HepG2 (cell line): ENCODE results near the gene SLC19A3. TPM values are rescaled to one million over a fixed set of nuclear protein-coding genes. Genes with fewer than 3 reads are reported as not detected.

Source experiments
- ATAC-seq: fragments of 200-7000 bp; cut with Tn5 transposase; 3 replicates; pipeline ENCODE4 v1.9.1; 2020; ENCODE audit warnings: mild to moderate bottlenecking, moderate library complexity
- BruUV-seq: library from RNA; stranded (reverse); fragments of 400-500 nt; replicated peaks from 2 replicates; lab custom pipeline; 2021; lab: Mats Ljungman, UMichigan
- CTCF ChIA-PET: fragments of 300-600 bp; formaldehyde crosslinking; extraction: SDS; loops from one replicate; lab custom pipeline; 2021; ENCODE audit warnings: low total read pairs, inconsistent platforms, low intra/inter-chr PET ratio; lab: Yijun Ruan, JAX
- POLR2A ChIA-PET: fragments of 350-600 bp; sonication (Branson Sonifier 250); formaldehyde crosslinking; loops from one replicate; lab custom pipeline; 2020; ENCODE audit warnings: antibody characterized with exemption, inconsistent platforms; lab: Yijun Ruan, JAX
- DNase-seq: peaks from one replicate; pipeline ENCODE4 v3.0.0-alpha.2; 2015; ENCODE audit warnings: low spot score
- FAIRE-seq: peaks from 3 replicates; lab custom pipeline; 2011; peaks lifted over from hg19 to GRCh38; lab: Jason Lieb, UNC
- H2AFZ ChIP-seq: one replicate; pipeline ENCODE4 v1.6.1; 2011; ENCODE audit warnings: low read length, inconsistent platforms
- H3K27ac ChIP-seq: fragments of 300-600 bp; 3 replicates; pipeline ENCODE4 v1.8.0; 2011; ENCODE audit warnings: mixed run types, mild to moderate bottlenecking, mixed read lengths, low read length, inconsistent platforms; ENCODE audit not compliant: insufficient read depth; ENCODE audit errors: extremely low read length
- H3K27me3 ChIP-seq, 2 experiments: fragments of 200-600 bp in 1 of 2; 2 replicates in 1 of 2; 3 replicates in 1 of 2; pipeline versions ENCODE4 v1.6.0 to v1.8.0; 2011; ENCODE audit warnings: low read length in 2 of 2, mild to moderate bottlenecking in 2 of 2, moderate library complexity in 2 of 2, inconsistent platforms in 1 of 2; ENCODE audit not compliant: insufficient read depth in 2 of 2, control insufficient read depth in 1 of 2
- H3K36me3 ChIP-seq, 2 experiments: fragments of 200-600 bp in 1 of 2; replicated peaks in 1 of 2; 2 replicates in 1 of 2; 3 replicates in 1 of 2; pipeline versions ENCODE4 v1.5.1 to v1.8.0; 2011; ENCODE audit warnings: low read length in 2 of 2, inconsistent platforms in 1 of 2; ENCODE audit not compliant: insufficient read depth in 2 of 2, control insufficient read depth in 1 of 2
- H3K4me1 ChIP-seq: 2 replicates; pipeline ENCODE4 v1.5.1; 2012; ENCODE audit warnings: low read length, inconsistent platforms; ENCODE audit not compliant: insufficient read depth
- H3K4me2 ChIP-seq: 2 replicates; pipeline ENCODE4 v1.6.0; 2011; ENCODE audit warnings: low read depth, low read length, inconsistent platforms
- H3K4me3 ChIP-seq, 3 experiments: fragments of 200-600 bp in 1 of 3; sonication (generic), shearing (Covaris generic) in 1 of 3; replicated peaks in 1 of 3; 2 replicates each; pipeline ENCODE4 v1.5.1; 2011 to 2016; ENCODE audit warnings: low read length in 3 of 3, inconsistent platforms in 2 of 3, low read depth in 2 of 3, mild to moderate bottlenecking in 2 of 3, control low read depth in 1 of 3, mixed read lengths in 1 of 3; ENCODE audit not compliant: insufficient read depth in 1 of 3
- H3K79me2 ChIP-seq: one replicate; pipeline ENCODE4 v1.6.1; 2011; ENCODE audit warnings: low read length, inconsistent platforms; ENCODE audit not compliant: insufficient read depth
- H3K9ac ChIP-seq: 2 replicates; pipeline ENCODE4 v1.6.0; 2011; ENCODE audit warnings: mild to moderate bottlenecking, low read depth, low read length, inconsistent platforms; ENCODE audit not compliant: insufficient read depth
- H3K9me3 ChIP-seq: 2 replicates; pipeline ENCODE4 v1.5.1; 2012; ENCODE audit warnings: mild to moderate bottlenecking, low read length
- H4K20me1 ChIP-seq: 2 replicates; pipeline ENCODE4 v1.6.0; 2011; ENCODE audit warnings: inconsistent platforms, mild to moderate bottlenecking, low read length, moderate library complexity; ENCODE audit not compliant: insufficient read depth
- DZIP1 ChIP-seq: sonication (generic); formaldehyde crosslinking; IDR thresholded peaks from 2 replicates; pipeline ENCODE4 v1.5.0; 2020; ENCODE audit warnings: mild to moderate bottlenecking, missing genetic modification reagents
- EP300 ChIP-seq, 3 experiments: sonication (generic) in 1 of 3; formaldehyde crosslinking in 1 of 3; IDR thresholded peaks; 2 replicates each; pipeline versions ENCODE4 v1.5.1 to v1.6.1; 2011 to 2020; ENCODE audit warnings: low read depth in 2 of 3, low read length in 2 of 3, borderline replicate concordance in 1 of 3, improper control_type of control experiment in 1 of 3, mild to moderate bottlenecking in 1 of 3, missing genetic modification reagents in 1 of 3, moderate library complexity in 1 of 3
- HNF4G ChIP-seq, 2 experiments: sonication (generic) in 1 of 2; formaldehyde crosslinking in 1 of 2; IDR thresholded peaks; 2 replicates each; pipeline versions ENCODE4 v1.4.0 to v1.6.1; 2011 to 2020; ENCODE audit warnings: borderline replicate concordance in 2 of 2, low read depth in 2 of 2, mild to moderate bottlenecking in 2 of 2, low read length in 1 of 2, missing genetic modification reagents in 1 of 2, moderate library complexity in 1 of 2
- PHF21A ChIP-seq: sonication (generic); formaldehyde crosslinking; IDR thresholded peaks from 2 replicates; pipeline ENCODE4 v1.5.0; 2020; ENCODE audit warnings: mild to moderate bottlenecking, missing genetic modification reagents
- TEAD3 ChIP-seq: optimal IDR thresholded peaks from 2 replicates; pipeline ENCODE3; 2016; ENCODE audit warnings: borderline replicate concordance
- ZHX2 ChIP-seq, 2 experiments: sonication (generic) in 1 of 2; formaldehyde crosslinking in 1 of 2; IDR thresholded peaks; 2 replicates each; pipeline versions ENCODE4 v1.6.1 to v1.9.0; 2014 to 2022; ENCODE audit warnings: antibody characterized with exemption in 1 of 2, borderline replicate concordance in 1 of 2, inconsistent platforms in 1 of 2, low read depth in 1 of 2, missing genetic modification reagents in 1 of 2
- ZSCAN25 ChIP-seq: sonication (generic); formaldehyde crosslinking; IDR thresholded peaks from 2 replicates; pipeline ENCODE4 v1.8.0; 2022; ENCODE audit warnings: mild to moderate bottlenecking, missing genetic modification reagents
- WGBS: methylation state at CpG from one replicate; pipeline ENCODE4 v1.1.6; 2017; ENCODE audit warnings: low lambda C conversion rate; 5-methylcytosine and 5-hydroxymethylcytosine counted together
- in situ Hi-C: cut with HindIII; loops from 2 replicates; pipeline ENCODE4 v1.10.0; 2017; ENCODE audit warnings: low pct_unique_long_range_greater_than_20kb; ENCODE audit not compliant: extremely low pct_ligation_motif_present
- intact Hi-C: fragments of 100-400 bp; cut with micrococcal nuclease; formaldehyde crosslinking; loops from one replicate; pipeline ENCODE4 v1.10.0; 2022; ENCODE audit not compliant: unreplicated experiment
- polyA plus RNA-seq, 8 experiments: library from polyadenylated mRNA; depleted of rRNA in 3 of 8; stranded (reverse) in 7 of 8; unstranded in 1 of 8; fragments of >200 nt; fragmentation: Illumina TruSeq in 4 of 8; extraction: Trizol in 4 of 8; gene quantifications; 2 replicates each; pipeline versions ENCODE4 v1.2.1 to v1.2.3, GENCODE V29; 2011 to 2016; ENCODE audit warnings: low read depth in 4 of 8, missing spikeins in 1 of 8, mixed read lengths in 1 of 8; ENCODE audit not compliant: insufficient read depth in 1 of 8
- total RNA-seq, 5 experiments: library from RNA; depleted of rRNA; stranded (reverse); fragments of >200 nt; fragmentation: Illumina TruSeq; extraction: Trizol; gene quantifications; 2 replicates each; pipeline ENCODE4 v1.2.3, GENCODE V29; 2016; ENCODE audit warnings: low read depth in 1 of 5

Gene SLC19A3
- total and polyA plus RNA-seq, 2 of the 13 experiments (the other 11 are each of a cell fraction or from before 2014, with no cell fraction given): 2.3 to 5.2 TPM

- ChIA-PET POLR2A (no interaction called here), CTCF (no interaction called here)
- Histone ChIP-seq H3K36me3 (no peaks in the 10 kb centered on the region), H3K27me3 (no peaks in the 10 kb centered on the region), H3K9ac (peak overlapping the region; percentile 19; the same call in 1 of the 2 replicates), H3K79me2 (no peaks in the 10 kb centered on the region), H3K4me1 (peaks cover 38% of the 10 kb centered on the region), H3K27ac (no peak overlapping the region), H3K9me3 (no peaks in the 10 kb centered on the region), H3K4me2 (peak overlapping the region; percentile 55), H3K4me3 (0 out of 6 replicates have a peak overlapping the region, but pooled peaks of 1 of the 3 experiments have one; percentile 8), H2AFZ (no peak overlapping the region), H4K20me1 (no peaks in the 10 kb centered on the region)
- FAIRE-seq (no peak), DNase-seq (peak; percentile 45), ATAC-seq (no peak)
- in situ Hi-C loops: no loop called here
- BruUV-seq: no TSS peak
- intact Hi-C loops: loop anchor here (5.0 kb wide), 1 partner anchor 170 kb away; the partner anchor contains the start of gene CCL20
- WGBS: 8% methylated on average over 2 of the region's 2 CpGs
- TF ChIP-seq EP300 (IDR thresholded peaks at IDR 0.05; ENCODE audit: low read depth in 2 of 2, low read length in 2 of 2): peak in 1 of 2 experiments; percentile 18; a peak in 1 of 4 replicates
- no peak for TF ChIP-seq EP300 (CRISPR knock-in tag; IDR thresholded peaks at IDR 0.05; ENCODE audit: borderline replicate concordance)
- TF ChIP-seq TEAD3: peak; percentile 7
- TF ChIP-seq HNF4G (IDR thresholded peaks at IDR 0.05; ENCODE audit: borderline replicate concordance, low read depth, low read length): 0 out of 2 replicates have a peak, but pooled peaks have one; percentile 7
- no peak for TF ChIP-seq HNF4G (CRISPR knock-in tag; IDR thresholded peaks at IDR 0.05; ENCODE audit: borderline replicate concordance, low read depth)
- TF ChIP-seq PHF21A (CRISPR knock-in tag): no peak
These were observed 75.2 kb downstream of the SLC19A3 start for GRCh38 chr2:227642656-227643055.

GRCh38 chr2:227634201-227634600 is 83.6 kb downstream of the SLC19A3 start:
- intact Hi-C loops: no loop called here
- peaks cover 0 to 5% of the 10 kb centered on the region in 2 experiments; a peak in 1 of 5 replicates for H3K27me3 ChIP-seq
- no peak overlapping the region for H3K9ac ChIP-seq
- no peak overlapping the region for H3K4me2 ChIP-seq
- no peak overlapping the region for H3K4me3 ChIP-seq
- H3K27ac ChIP-seq: no peak overlapping the region
- BruUV-seq: no TSS peak
- WGBS: 40% methylated on average over 3 of the region's 3 CpGs
- no peaks in the 10 kb centered on the region for H3K79me2 ChIP-seq
- no peaks in the 10 kb centered on the region for H3K9me3 ChIP-seq
- DNase-seq (no peak), ATAC-seq (no peak), FAIRE-seq (no peak)
- ChIA-PET CTCF (no interaction called here), POLR2A (no interaction called here)
- no peaks in the 10 kb centered on the region for H3K4me1 ChIP-seq
- H3K36me3 ChIP-seq: no peaks in the 10 kb centered on the region
- no peaks in the 10 kb centered on the region for H4K20me1 ChIP-seq
- in situ Hi-C loops: no loop called here
- no peak overlapping the region for H2AFZ ChIP-seq
- TF ChIP-seq ZHX2 (IDR thresholded peaks at IDR 0.05; ENCODE audit: low read depth): no peak
- TF ChIP-seq ZHX2 (CRISPR knock-in tag; IDR thresholded peaks at IDR 0.05; ENCODE audit: borderline replicate concordance): no peak
- TF ChIP-seq DZIP1: no peak
- no peak for TF ChIP-seq ZSCAN25 (CRISPR knock-in tag)
